Skeletal muscle cell (primary cell): ENCODE results near the gene STBD1.
"Not testable (repeated sequence)": the region's sequence is repeated elsewhere in the genome, so short reads cannot be mapped to it uniquely, and the experiment has no call there.

Experiments
- DNase-seq: peaks from one replicate; pipeline ENCODE4 v3.0.0-alpha.2; 2010; ENCODE audit warnings: low read depth
- H3K4me3 ChIP-seq: 2 replicates; pipeline ENCODE4 v1.5.1; 2011; ENCODE audit warnings: low read depth, mild to moderate bottlenecking, control low read depth, low read length, moderate library complexity

STBD1 gene

DNA sequence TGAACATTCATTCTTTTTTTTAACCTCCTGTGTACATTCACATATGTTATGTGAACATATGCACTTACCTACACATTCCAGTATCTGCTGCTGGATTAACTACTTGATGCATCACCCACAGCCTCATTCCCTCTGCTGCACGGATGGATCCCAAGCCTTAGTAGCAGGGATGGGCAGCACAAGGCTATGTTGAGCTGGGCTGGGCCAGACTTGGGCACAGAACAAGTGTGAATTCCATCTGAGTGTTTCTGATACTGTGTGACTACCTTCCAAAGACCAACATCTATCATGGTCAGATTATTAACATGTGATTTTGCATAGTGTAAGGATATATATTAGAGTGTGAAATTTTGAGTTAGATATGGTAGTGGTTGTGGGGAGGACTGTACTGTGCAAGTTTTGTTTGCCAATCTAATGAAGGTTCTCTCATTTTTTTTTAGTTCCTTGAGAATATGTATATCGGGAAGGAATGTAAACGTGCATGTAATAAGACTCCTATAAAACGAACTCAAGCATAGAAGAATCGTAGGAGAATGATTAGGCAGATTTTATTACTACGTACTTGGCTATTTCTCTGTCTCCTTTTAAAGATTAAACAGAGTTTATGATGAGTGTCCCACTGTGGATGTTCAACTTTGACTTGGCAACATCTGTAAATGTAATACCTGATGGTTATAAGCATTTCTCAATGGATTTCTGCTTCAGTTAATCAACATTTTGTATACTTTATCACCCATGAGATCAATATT lies 23.4 kb upstream of the STBD1 start:
- H3K4me3 ChIP-seq: no peak overlapping the region
- DNase-seq: no peak

DNA sequence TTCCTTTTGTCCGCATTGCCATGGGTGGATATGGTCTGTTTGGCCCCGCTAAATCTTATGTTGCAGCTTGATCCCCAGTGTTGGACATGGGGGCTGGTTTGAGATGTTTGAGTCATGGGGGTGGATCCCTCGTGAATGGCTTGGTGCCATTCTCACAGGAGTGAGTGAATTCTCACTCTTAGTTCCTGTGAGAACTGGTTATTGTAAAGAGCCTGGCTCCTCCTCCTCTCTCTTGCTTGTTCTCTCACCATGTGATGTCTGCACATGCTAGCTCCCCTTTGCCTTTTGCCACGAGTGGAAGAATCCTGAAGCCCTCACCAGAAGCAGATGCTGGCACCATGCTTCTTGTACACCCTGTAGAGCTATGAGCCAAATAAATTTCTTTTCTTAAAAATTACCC lies 22.6 kb upstream of the STBD1 start:
- no peak overlapping the region for H3K4me3 ChIP-seq
- DNase-seq: no peak

DNA sequence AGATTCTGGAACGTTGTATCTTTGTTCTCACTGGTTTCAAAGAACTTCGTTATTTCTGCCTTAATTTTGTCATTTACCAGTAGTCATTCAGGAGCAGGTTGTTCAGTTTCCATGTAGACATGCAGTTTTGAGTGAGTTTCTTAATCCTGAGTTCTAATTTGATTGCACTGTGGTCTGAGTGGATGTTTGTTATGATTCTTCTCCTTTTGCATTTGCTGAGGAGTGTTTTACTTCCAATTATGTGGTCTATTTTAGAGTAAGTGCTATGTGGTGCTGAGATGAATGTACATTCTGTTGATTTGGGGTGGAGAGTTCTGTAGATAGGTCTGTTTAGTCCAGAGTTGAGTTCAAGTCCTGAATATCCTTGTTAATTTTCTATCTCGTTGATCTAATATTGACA lies 18.7 kb upstream of the STBD1 start:
- not testable (repeated sequence) for DNase-seq, H3K4me3 ChIP-seq

DNA sequence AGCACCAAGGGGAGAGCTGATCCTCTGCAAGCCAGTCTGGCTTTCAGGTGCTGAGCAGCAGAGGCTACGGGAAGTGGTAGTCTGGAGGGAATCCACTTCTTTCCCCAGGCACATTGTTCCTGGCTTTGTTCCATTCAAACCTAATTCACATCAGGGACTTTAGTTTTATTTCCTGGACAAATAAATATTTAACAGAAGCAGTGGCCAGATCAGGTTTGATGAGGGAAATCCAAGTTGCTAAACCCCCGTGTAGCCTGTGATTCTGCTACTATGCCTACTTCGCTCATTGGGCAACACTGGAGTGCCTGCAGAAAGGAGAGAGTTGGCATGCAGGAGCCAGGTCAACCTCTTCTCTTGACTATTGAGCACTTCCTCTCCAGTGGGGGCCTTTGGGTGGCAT lies 13.8 kb upstream of the STBD1 start:
- H3K4me3 ChIP-seq: no peak overlapping the region
- DNase-seq: no peak

DNA sequence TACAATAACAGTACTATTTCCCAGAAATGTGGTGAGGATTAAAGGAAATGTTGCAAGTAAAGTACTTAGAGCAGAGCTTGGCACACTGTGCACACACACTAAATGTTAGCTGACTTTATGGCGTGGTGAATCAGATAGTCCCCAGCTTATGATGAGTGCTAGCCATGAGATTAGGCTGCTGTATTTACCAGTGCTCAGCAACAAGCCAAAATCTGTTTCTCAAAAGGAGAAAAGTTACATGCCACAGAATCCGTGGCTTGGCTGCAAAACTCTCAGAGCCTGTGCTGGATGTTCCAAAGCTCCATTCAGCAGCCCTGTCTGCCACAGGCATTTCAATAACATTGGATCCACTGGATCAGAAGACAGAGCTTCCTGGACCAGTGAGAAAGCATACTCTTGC lies 12.8 kb upstream of the STBD1 start:
- no peak overlapping the region for H3K4me3 ChIP-seq
- no peak for DNase-seq

DNA sequence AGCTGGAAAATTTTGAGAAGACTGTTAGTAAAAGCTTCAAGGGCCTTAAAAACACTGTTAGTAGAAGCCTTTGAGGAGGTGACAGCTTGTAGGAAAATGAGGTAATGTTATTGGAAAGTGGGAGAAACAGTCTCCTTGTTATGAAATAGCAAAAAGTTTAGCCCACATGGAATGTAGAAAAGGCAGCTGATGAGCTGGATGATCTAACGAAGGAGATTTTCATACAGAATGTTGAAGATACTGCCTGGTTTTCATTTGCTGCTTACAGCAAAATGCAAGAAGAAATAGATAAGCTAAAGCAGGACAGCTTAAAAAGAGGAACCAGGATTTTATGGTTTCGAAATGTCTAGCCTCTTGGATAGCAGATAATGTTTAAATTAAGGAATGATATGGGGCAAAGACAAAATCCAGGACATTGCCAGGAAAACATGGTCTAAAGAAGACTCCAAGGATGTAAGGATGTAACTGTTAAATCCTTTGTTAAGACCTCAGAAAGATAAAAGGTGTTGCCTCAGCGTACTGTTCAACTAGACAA lies 10.2 kb upstream of the STBD1 start:
- H3K4me3 ChIP-seq: no peak overlapping the region
- DNase-seq: no peak

DNA sequence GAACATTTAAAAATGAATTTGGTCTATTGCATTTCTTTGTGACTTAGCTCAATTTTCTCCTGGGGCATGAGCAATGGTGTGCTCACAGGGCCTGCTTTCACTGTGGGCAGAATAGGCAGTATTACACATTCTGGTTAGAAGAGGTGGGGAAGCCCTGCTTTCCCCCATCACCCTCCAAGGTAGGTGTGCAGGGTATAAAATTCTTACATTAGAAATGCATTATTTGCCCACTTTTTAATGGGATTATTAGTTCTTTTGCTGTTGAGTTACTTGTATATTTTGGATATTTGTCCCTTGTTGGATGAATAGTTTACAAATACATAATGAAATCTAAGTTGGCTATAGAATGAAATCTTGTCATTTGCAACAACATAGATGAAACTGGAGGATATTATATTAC lies 8.3 kb upstream of the STBD1 start:
- no peak for DNase-seq
- H3K4me3 ChIP-seq: no peak overlapping the region

DNA sequence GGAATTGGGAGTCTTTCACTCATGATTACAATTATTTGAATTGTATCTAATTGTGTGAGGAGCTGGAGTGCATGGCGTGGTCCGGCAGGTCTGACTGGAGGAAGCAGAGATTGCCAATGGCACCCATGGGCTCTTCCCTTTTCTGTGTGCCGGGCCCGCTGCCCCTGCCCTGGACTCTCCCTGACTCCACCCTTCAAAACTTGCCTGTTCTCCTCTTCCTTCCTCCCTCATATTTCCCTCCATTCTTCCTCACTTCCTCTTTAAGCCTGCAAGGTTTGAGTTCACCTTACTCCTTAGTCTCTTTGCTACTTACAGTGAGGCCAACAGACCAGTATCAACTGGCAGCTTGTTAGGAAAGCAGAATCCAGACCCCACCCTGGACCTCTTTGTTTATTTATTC lies 6.5 kb upstream of the STBD1 start:
- no peak overlapping the region for H3K4me3 ChIP-seq
- DNase-seq: no peak

DNA sequence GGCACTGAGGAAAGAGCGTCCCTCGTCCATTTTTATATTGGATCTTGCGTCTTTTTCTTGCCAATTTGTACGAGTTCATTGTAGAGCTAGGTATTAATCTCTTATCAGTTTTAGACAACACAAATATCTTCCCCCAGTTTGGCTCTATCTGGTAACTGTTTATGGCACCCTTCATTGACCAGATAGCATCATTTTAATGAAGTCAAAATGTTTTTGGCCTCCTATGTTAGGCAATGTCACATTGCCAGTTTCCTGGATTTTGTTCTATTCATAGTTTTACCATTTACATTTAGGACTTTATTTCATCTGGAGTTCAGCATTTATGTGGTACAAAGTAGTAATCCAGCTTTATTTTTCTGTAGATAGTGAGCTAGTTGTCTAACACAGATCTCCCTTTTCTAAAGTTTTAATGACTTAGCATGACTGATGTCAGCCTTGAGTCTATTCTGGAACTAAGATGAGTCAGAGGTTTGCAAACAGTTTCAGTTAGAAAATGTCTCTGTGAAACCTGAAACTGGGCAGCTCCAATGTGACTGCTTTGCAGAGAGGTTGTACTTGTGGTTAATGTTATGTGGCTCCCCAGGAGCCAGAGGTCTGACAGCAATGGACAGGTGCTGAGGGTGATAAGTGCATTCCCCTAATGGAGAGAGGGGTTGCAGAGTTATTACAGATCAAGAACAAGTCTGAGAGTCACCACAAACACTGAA lies 5.3 kb upstream of the STBD1 start:
- DNase-seq: peak; percentile 77

DNA sequence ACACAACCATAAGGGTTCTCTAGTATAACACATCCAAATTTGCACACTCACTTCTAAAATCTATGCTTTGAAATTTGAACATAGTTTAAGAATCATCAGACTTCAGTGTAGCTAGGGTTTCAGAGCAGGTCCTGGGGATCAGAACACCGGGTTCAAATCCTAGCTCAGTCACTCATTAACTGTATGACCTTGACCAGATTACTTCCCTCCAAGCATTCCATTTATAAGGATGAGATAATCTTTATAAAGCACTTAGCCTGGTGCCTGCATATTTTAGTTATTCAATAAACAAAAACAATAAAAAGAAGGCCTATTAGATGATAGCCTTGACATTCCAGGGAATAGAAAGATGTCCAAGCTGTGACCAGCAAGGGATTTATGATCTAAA lies 4.8 kb upstream of the STBD1 start:
- H3K4me3 ChIP-seq: no peak overlapping the region
- DNase-seq: no peak

More for the DNA sequence above, 5.3 kb upstream of the STBD1 start:
- H3K4me3 ChIP-seq: no peak overlapping the region

DNA sequence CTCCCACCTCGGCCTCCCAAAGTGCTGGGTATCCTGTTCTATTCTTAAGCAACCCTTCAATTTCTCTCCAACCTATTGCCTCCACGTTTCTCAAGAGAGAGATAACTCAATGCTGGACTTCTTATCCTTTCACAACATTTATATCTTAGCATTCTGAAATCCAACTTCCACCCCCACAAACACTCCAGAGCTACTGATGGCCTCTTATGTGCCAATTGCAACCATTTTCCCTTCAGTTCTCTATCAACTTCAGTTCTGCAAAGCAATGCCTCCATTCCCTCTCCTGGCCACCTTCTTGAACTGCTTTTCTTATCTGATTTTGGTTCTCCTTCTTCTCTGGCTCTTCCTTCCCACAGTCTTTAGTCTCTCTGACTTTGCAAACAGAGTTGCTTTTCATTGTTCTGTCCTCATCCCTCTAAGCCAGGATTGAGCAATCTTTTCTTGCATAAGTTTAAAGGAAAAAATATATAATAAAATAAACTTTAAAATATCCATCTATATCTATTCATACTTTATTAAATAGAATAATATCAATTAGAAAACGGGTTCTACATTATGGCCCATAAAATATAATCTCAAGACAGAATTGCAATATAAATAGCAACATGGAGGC lies 3.6 kb upstream of the STBD1 start:
- DNase-seq: no peak
- no peak overlapping the region for H3K4me3 ChIP-seq

DNA sequence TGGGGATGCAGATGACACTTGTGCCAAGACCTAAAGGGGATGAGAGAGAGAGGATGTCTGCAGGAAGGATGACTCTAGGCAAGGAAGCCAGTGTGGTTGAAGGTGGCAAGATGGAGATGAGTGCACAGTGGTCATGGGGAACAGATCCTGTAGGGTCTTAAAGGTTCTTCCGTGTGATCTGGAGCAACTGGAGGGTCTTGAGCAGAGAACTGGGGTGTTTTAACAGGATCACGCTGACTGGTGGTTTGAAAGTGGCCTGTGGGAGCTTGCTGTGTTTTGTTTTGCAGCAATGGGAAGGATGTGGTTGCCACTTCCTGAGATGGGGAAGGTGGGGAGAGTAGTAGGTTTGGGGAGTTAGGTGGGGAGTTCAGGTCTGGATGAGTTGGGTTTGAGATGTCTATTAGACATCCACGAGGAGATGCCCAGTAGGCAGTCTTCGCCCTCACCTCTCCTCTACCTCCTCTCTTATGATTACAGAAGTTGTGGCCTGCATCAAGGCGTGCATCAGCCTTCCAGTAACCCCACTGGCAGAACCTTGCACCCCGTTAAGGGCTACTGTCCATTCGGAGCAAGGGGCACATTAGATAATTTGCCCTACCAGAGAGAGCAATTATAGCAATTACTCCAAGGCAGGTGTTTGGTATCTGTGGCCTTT lies 1.4 kb upstream of the STBD1 start:
- H3K4me3 ChIP-seq: peak overlapping the region; percentile 74
- DNase-seq: no peak

DNA sequence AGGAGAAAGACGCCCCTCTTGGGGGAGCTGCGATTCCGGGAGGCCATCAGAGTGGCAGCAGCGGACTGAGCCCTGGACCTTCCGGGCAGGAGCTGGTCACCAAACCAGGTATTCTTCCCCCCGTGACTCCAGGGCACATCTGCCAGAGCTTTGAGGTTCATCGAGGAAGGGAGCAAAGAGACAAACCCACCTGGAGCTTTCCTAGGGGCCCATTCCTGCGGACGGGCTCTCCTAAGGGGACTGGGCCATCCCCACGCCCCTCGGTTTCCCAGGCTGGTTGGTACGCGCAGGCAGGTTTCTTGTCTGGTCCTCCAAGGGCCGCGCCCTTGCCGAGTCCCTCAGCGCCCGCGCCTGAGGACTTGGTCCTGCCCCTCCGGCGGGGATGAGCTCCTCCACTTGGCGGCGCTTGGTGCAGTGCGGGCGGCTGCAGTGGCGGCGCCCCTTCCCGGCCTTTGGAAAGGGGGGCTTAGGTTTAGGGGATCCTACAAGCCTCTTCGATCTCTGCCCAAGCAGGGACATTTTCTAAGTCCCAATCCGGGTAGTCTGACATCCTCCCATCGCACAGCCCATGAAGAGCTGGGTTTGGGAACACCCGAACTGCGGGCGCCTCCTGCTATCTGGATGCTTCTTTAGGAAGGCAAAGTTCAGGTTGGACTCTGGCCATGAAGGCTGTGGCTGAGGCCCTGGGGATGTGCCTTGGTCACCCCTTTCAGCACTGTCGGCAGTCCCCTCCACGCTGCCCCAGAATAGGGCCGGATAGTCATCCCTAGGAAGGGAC lies 538 bp downstream of the STBD1 start:
- H3K4me3 ChIP-seq: peak overlapping the region; percentile 74
- DNase-seq: no peak

DNA sequence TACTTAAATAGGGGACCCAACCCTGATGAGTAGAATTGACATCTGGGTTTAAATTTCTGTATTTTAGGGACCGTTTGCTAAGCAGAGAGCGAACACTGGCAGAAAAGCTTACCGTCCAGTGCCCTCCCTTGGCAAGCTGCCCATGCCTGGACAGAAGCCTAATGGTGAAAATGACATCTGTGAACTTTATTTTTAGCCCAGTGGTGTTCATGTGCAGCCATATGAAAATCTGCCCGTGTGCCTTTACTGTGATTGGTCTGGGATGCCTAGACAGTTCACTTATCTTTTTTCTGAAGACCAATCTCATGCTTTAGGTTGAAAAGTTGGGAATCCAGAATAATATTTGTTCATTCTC lies 1.1 kb downstream of the STBD1 start:
- H3K4me3 ChIP-seq: peak overlapping the region; percentile 74
- no peak for DNase-seq

DNA sequence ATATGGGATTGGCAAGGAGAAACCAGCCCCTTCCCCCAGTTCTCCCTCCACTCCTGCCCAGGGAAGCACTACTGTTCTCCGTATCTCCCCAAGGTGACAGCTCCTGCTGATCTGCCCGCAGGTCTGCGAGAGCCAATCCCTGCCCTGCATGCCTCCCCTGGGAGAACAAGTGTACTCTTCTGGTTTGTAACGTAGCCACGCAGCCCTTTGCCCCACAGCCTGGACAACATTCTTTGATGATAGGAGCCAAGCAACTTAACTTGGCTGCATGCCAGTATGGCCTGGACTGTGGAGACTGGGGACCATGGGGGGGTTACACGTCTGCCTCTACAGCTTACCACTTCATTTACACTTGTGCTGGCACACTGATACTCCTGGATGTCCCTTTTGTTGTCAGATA lies 2.0 kb downstream of the STBD1 start:
- DNase-seq: no peak
- H3K4me3 ChIP-seq: no peak overlapping the region

DNA sequence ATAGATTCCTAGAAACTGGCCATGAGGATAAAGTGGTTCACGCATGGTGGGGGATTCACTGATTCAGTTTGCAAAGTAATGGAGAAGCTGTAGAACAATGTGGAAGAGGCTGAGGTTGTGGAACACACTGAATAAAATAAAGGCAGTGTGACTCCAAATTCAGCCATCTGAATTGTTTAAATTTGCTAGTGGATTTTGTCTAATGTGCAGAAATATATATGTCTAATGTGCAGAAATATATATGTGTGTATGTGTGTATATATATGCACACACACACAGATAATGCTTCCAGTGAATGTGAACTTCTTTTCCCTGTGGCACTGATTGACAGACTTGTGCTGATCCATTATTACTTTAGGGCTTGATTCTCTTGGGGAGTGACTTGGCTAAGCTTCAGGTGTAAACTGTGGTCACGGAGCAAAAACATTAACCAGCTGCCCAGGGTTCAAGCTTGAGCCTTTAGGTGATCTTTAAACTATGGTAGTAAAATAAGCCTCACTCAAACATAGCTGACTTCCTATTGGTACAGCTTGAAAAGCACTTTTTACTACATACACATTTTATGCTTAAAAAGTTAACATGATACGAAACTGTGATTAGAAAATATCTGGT lies 3.5 kb downstream of the STBD1 start:
- no peak overlapping the region for H3K4me3 ChIP-seq
- no peak for DNase-seq

DNA sequence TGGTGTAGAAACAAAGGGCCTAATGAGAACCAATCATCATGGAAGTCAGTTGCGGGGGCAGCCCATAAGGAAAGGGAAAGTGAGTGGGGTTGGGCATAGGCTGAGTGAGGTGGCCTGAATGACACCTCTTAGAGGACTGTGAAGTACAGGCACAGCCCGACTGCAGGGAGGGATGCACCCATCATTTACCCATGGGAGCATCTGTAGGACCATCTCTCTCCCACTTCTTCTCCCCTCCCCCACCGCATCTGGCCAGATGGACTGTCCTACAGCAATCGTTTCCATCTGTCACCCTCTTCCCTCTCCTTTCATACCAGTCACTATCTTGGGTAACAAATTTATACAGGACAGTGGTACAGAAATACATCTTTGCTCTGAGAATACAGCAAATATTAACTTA lies 4.2 kb downstream of the STBD1 start:
- H3K4me3 ChIP-seq: no peak overlapping the region
- DNase-seq: no peak

DNA sequence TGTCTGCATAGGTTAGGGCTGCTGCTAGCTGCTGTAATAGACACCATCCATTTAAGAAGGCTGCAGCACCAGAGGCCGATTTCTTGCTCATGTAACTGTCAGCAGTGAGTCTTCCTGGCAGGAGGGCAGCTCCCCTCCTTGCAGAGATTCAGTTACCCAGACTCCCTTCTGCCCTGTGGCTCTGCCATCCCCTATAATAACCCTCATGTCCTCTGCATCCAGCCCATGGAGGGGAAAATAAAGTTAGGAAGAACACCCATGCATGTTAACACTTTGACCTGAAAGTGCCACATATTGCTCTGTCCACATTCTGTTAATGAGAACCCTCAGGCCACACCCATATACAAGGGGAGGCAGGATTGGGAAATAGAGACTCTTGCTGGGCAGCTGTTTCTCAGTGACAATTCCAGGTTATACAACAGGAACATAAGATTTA lies 5.4 kb downstream of the STBD1 start:
- H3K4me3 ChIP-seq: no peak overlapping the region
- no peak for DNase-seq

DNA sequence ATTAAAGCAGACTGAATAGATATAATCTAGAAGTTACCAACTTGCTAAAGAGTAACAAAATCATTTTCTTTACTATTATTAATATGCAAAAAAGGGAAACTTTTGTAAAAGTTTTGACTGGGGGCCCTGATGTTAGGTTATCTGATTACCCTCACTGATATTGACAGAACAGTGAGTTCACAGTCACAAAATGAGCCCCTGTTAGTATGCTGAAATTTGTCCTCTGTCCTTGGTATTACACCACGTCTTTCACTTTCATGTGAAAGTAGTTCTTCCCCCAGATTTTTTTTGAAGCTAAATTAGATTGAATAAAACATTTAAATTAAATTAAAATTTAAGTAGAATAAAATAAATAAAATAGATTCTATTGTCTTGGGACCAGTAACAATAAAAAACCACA lies 5.9 kb downstream of the STBD1 start:
- no peak overlapping the region for H3K4me3 ChIP-seq
- no peak for DNase-seq
